HUES6 (cell line): ENCODE measurements around the gene MBP.
A peak's percentile ranks its signal among the peaks of the same experiment; 100 is the strongest.

Source experiments
- H3K27ac ChIP-seq: 2 replicates; pipeline ENCODE4 v1.7.0; 2013; ENCODE audit warnings: low read depth, mild to moderate bottlenecking, low read length, inconsistent platforms
- H3K27me3 ChIP-seq: 2 replicates; pipeline ENCODE4 v1.6.1; 2013; ENCODE audit warnings: low read length; ENCODE audit not compliant: control insufficient read depth, insufficient read depth
- H3K36me3 ChIP-seq: 2 replicates; pipeline ENCODE4 v1.6.1; 2013; ENCODE audit warnings: low read length; ENCODE audit not compliant: control insufficient read depth, insufficient read depth
- H3K4me1 ChIP-seq: 2 replicates; pipeline ENCODE4 v1.6.1; 2013; ENCODE audit warnings: low read length; ENCODE audit not compliant: control insufficient read depth, insufficient read depth
- H3K4me3 ChIP-seq: 2 replicates; pipeline ENCODE4 v1.5.1; 2013; ENCODE audit warnings: low read depth, low read length
- H3K9ac ChIP-seq: one replicate; pipeline ENCODE4 v1.6.1; 2013; ENCODE audit warnings: mild to moderate bottlenecking, low read length
- H3K9me3 ChIP-seq: 2 replicates; pipeline ENCODE4 v1.6.1; 2013; ENCODE audit warnings: low read depth, low read length; ENCODE audit not compliant: control insufficient read depth, insufficient read depth

MBP gene

DNA sequence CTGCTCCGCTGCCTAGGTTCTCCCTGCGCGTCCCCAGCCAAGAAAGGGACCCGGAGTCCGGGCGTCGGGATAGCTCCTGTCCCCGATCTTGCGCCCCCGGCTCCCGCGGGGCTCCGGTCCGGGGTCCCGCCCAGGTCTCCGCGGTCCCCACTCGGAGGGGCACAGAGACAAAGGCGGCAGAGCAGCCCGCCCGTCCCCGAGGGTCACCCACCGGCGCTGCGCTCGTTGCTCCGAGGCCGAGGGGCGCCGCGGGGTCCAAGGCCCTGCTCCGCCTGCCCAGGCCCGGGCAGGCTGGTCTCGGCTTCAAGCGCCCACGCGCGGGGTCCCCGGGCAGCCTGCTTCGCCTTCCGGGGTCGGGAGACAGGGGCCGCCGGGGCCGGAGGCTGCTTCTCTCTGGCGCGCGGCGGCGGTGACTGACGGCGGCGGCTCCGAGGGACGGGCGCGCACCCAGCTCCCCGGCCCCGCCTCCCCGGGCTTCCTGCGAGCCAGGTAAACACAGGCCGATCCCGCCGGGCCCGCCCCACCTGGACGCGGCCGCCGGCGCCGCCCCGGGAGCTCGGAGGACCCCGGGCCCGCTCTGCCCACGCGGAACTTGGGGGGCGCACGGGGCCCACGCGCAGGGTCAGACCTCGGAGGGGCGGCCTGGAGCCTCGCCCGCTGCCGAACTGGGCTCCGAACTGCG lies at the start of gene MBP:
TSS of gene MBP (minus strand) at position 415 of the 682 bp plus-strand sequence. CDS start 27,522 bp downstream, outside the sequence.
- peaks cover 61% of the 10 kb centered on the region for H3K27me3 ChIP-seq
- H3K9me3 ChIP-seq, result no peaks in the 10 kb centered on the region
- H3K4me1 ChIP-seq, result peaks cover 13% of the 10 kb centered on the region; the same call in 1 of the 2 replicates
- H3K4me3 ChIP-seq, result peak within 1 kb of the TSS; percentile 79
- no peaks in the 10 kb centered on the region for H3K36me3 ChIP-seq
- H3K9ac ChIP-seq, result peak within 1 kb of the TSS; percentile 36
- H3K27ac ChIP-seq, result no peak within 1 kb of the TSS

DNA sequence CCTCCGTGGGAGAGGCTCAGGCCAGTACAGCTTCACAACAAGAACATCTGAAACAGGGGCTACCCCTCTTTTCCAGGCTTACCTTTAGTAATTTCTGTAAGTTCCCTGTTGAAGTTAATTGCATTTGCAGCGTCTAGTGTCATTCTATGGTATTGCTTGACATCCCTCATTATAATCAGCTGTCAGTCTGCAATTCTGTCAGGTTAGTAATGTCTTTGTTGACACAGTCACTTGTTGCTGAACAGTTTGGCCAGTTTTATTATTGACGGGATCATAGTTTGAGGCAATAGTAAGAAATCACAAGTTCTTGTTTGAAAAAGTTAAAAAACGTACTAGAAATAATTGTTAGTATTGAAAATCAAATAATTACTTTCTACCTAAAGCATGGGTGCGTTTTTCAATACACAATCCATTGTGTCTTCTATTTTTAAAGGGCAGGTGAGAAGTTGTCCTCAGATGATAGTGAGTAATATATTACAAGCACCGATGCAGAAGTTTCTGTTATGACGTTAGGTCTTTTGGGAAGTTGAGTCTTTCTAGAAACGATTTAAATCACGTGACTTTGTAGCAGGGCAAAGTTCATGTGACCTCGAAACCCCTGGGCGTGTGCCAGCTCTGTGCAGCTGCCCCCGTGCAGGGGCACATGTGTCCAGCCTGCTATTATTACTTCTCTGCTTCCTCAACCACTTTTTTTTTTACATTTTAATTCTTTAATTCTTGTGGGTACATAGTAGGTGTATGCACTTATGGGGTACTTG lies 49.5 kb upstream of the MBP start:
- H3K4me3 ChIP-seq, result no peak overlapping the region
- peaks cover 18% of the 10 kb centered on the region for H3K9me3 ChIP-seq
- no peak overlapping the region for H3K9ac ChIP-seq
- no peaks in the 10 kb centered on the region for H3K27me3 ChIP-seq
- no peak overlapping the region for H3K27ac ChIP-seq
- H3K4me1 ChIP-seq, result no peaks in the 10 kb centered on the region
- H3K36me3 ChIP-seq, result no peaks in the 10 kb centered on the region

DNA sequence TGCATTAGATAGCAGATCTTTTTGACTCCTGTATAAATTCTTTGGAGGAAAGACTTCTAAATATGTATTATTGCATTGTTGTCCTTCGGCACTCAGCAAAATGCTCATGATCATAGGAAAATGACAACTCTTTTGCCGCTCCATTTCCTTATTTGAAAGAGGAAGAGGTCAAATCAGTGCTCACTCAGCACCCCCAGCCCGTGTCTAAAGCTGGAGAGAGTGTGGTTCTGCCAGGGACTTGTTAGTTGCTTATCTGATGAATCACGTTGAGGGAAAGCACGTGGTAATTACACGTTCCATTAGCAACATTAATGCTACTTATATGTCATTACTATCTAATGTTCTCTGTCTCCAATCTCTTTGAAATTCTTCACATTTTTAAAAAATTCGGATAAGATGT lies 46.0 kb upstream of the MBP start:
- H3K27ac ChIP-seq, result no peak overlapping the region
- H3K9ac ChIP-seq, result no peak overlapping the region
- H3K36me3 ChIP-seq, result no peaks in the 10 kb centered on the region
- no peaks in the 10 kb centered on the region for H3K4me1 ChIP-seq
- H3K4me3 ChIP-seq, result no peak overlapping the region
- H3K9me3 ChIP-seq, result no peaks in the 10 kb centered on the region
- no peaks in the 10 kb centered on the region for H3K27me3 ChIP-seq

DNA sequence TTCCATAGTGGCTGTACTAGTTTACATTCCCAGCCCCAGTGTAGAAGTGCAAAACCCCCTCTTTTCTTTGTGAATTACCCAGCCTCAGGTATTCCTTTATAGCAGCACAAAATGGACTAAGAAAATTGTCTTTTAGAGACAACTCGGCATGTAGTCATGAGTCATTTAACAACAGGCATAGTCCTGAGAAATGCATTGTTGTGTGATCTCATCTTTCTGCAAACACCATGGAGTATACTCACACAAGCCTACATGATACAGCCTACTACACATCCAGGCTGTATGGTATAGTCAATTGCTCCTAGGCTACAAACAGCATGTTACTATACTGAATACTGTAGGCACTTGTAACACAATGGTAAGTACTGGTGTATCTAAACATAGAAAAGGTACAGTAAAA lies 44.4 kb upstream of the MBP start:
- Histone ChIP-seq H3K36me3 (no peaks in the 10 kb centered on the region), H3K9me3 (no peaks in the 10 kb centered on the region), H3K4me1 (no peaks in the 10 kb centered on the region), H3K9ac (no peak overlapping the region), H3K27me3 (no peaks in the 10 kb centered on the region), H3K4me3 (no peak overlapping the region), H3K27ac (no peak overlapping the region)

DNA sequence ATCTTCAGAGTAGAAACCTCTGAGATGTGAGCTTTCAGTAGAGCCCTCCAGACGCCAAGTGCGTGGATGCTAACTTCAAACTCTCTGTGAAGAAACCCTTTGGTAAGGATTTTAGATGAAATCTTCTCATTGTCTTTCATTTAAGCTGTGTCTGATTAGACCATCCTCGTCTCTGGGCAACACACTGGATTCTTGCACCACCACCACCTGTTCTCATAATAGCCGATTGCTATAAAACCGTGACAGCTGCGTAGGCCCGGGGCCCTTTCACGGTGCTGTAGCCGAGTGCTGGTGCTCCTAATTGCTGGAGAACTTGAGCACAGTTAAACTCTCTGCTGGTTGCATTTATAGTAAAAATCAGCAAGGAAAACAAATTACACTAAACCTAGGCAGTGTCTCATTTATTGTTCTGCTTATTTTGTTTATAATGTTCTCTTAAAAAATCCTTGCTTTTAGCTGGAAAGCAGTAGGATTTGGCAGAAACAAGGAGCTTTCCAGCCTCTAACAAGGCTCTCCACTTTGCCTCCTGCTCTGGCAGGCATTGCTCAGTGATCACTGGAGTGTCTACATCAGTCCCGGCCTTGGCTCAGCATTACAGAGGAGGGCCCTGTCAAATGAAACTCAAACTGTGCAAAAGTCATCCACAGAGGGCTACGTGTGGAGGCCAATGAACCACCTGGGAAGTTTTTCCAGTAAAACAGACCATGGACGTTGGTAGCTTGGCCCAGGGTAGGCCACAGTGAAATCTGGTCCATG lies 40.9 kb upstream of the MBP start:
- Histone ChIP-seq H3K9ac (no peak overlapping the region), H3K4me3 (no peak overlapping the region), H3K27me3 (no peaks in the 10 kb centered on the region), H3K4me1 (no peaks in the 10 kb centered on the region), H3K27ac (no peak overlapping the region), H3K36me3 (no peaks in the 10 kb centered on the region), H3K9me3 (no peaks in the 10 kb centered on the region)

DNA sequence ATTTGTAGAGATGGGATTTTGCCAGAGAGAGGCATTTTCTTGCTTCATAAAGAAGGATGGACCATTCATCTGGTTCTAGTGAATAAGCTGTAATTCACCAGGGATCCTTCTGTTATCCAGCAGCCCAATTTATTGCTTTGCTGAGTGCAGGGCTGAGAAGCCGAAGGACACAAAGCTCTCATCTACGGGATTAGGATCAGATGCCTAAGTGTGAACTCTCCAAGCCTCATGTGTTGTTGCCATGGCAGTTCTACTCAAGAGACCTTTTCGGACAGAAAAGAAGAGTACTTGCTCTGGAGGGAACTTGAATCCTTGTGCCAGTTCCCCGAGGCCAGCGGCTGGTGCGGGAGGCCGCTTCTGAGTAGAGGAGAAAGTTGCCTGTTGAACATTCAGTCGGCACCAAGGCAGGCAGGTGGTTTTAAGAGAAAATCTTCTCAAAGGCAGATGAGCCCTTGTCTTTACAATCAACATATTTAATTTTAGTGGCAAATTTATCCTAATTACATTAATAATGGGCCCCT lies 38.4 kb upstream of the MBP start:
- Histone ChIP-seq H3K27me3 (no peaks in the 10 kb centered on the region), H3K4me1 (peaks cover 11% of the 10 kb centered on the region), H3K9ac (no peak overlapping the region), H3K36me3 (no peaks in the 10 kb centered on the region), H3K27ac (no peak overlapping the region), H3K9me3 (no peaks in the 10 kb centered on the region), H3K4me3 (no peak overlapping the region)

DNA sequence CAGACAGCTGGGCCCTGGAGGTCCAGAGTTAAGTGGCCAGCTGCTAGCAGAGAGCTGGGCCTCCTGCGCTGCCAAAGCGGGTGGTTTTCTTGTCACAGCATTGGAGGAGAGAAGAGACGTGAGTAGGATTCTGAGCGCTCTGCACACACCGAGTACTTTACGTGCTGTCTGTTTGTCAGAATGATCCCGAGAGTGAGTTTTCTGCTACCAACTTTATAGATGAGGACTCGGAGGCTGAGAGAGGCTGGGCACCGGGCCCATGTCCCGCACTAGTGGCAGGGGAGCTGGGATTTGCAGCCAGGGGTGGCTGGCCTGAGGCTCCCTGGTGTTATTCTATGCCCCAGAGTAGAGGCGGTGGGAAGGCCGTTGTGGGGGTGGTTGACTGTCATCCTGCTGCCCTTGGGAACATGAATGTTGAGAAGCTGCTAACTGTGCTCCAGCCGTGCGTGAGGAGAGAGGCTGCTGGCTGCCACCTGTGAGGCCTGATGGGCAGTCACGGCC lies 36.3 kb upstream of the MBP start:
- Histone ChIP-seq H3K27me3 (0 out of 2 replicates have a peak, but pooled peaks cover 3% of the 10 kb centered on the region), H3K4me1 (peaks cover 16% of the 10 kb centered on the region), H3K36me3 (no peaks in the 10 kb centered on the region), H3K9me3 (no peaks in the 10 kb centered on the region), H3K9ac (no peak overlapping the region), H3K27ac (no peak overlapping the region), H3K4me3 (no peak overlapping the region)

DNA sequence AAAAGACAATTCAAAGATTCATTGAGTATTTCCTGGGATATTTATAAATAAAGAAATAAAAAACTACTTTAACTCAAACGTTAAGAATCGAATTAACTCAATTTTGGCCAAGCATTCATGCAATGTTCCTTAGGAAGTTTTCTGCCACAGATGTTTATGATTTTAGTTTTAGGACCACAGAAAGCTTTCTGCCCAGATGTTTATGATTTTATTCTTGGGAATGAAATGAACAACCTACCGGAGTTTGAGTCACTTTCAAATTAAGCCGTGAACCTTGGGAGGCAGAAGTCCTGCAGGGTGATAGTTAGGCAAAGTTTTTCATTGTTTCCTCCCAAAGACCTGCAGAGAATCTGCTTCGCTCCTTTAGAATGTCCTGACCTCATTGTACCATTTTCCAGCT lies 34.7 kb upstream of the MBP start:
- Histone ChIP-seq H3K36me3 (no peaks in the 10 kb centered on the region), H3K27me3 (0 out of 2 replicates have a peak, but pooled peaks cover 3% of the 10 kb centered on the region), H3K4me1 (peaks cover 16% of the 10 kb centered on the region), H3K9ac (no peak overlapping the region), H3K9me3 (no peaks in the 10 kb centered on the region), H3K27ac (no peak overlapping the region), H3K4me3 (no peak overlapping the region)

DNA sequence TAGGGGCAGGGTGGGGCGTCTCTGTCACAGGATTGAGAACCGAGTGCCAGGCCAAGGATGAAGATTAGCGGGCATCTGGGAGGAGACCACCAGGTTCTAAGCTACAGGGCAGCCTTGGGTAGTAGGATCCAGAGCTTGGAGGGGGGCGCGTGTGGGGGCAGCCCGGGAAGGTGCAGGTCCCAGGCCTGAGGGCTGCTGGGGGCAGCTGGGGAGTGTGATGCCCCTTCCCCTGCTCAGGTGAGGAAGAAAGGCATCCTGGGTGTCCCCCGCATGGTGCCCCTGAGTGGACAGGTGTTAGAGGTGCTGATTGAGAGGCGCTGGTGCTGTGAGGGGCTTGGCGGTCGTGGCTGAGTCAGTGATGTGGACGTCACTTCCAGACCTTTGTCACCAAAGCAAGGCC lies 33.9 kb upstream of the MBP start:
- 0 out of 2 replicates have a peak, but pooled peaks cover 3% of the 10 kb centered on the region for H3K27me3 ChIP-seq
- no peaks in the 10 kb centered on the region for H3K9me3 ChIP-seq
- H3K4me3 ChIP-seq, result no peak overlapping the region
- no peaks in the 10 kb centered on the region for H3K36me3 ChIP-seq
- H3K27ac ChIP-seq, result no peak overlapping the region
- H3K4me1 ChIP-seq, result peaks cover 16% of the 10 kb centered on the region
- no peak overlapping the region for H3K9ac ChIP-seq

DNA sequence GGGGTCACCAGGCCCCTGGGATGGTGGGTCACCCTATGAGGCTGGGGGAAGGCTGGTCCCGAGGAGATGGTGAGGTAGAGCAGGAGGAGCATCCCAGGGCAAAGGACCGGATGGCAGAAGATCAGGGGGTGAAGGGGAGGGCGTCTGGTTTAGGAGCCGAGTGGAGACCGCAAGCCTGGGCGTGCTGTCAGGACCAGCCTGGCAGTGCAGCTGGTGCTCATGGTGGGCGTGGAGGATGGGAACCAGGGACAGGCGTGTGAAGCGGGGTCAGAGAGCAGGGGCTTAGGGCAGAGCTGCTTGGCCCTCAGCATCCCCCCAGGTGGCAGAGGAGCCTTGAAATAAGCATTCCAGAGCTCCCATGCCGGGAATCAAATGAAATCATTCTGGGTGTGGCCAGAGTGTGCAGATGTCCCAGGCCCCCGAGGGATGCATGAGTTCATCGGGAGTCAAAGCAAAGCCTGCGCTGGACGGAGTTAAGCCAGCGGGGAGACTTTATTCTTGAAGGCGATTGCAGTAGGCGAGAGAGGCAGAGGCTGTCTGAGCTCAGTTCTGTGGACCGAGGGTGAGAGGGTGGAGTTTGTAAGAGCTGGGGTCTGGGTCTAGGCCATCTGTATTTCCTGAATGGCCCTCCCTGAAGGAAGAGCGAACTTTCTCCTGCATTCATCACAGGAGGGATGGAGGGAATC lies 33.1 kb upstream of the MBP start:
- H3K9me3 ChIP-seq, result no peaks in the 10 kb centered on the region
- H3K36me3 ChIP-seq, result no peaks in the 10 kb centered on the region
- no peak overlapping the region for H3K27ac ChIP-seq
- H3K9ac ChIP-seq, result no peak overlapping the region
- 0 out of 2 replicates have a peak, but pooled peaks cover 3% of the 10 kb centered on the region for H3K27me3 ChIP-seq
- H3K4me1 ChIP-seq, result peaks cover 20% of the 10 kb centered on the region
- no peak overlapping the region for H3K4me3 ChIP-seq
